OCI-LY3 (cell line): ENCODE results near the gene ANKS6.

Experiments used
- EZH2phosphoT487 ChIP-seq: fragments of 200-600 bp; shearing (Covaris generic); IDR thresholded peaks from 2 replicates; pipeline ENCODE4 v1.6.1; 2018; ENCODE audit warnings: antibody characterized with exemption, mixed run types, low read depth
- TF ChIP-seq, protein P1 (sequence below): fragments of 200-600, 300-600 bp; sonication (generic); IDR thresholded peaks from 2 replicates; pipeline ENCODE4 v1.5.1; 2014; ENCODE audit warnings: antibody characterized with exemption, low read length, low read depth

DNA sequence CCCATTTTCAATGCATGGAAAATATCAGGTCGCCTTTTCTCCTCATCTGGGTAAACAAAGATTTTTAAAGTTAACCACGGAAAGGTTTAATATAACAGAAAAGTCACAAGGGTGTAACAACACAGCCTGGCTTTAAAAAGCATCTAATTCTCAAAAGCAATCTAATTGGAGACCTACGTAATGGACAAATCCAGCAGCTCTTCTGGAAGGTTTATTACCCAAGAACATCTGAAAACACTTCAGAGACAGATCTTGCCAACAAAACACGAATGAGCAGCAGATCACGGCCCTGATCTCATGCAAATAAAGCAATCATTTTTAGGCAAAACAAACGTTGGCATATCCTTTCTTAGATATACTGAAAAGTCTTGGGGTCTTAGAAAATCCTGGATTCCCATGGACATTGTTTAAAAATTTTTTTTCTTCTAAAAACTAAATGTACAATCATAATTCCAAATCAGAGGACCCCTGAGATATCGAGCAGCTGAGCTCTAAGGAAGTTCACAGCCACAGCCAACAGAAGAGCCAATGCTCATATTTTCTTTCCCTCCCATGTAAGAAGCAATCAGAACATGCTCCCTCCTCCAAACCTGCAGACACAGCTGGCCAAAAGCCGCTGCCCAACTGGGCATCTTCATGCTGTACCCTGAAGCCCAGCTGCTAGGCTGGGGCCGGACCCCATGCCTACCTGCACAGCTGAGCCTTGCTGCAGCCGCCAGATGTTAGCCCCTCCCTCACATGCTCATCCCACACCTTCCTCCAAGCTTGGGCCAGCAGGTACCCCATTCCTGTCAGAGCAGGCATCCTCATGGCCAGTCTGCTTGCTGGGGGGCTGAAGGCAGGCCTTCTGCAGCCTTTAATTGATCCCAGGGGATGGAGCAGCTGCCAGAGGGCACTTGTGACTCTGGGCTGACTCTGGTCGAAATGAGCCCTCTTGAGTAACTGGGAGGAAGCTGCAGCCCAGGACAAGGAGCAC lies 11.2 kb downstream of the ANKS6 start:
- TF ChIP-seq, protein P1, sequence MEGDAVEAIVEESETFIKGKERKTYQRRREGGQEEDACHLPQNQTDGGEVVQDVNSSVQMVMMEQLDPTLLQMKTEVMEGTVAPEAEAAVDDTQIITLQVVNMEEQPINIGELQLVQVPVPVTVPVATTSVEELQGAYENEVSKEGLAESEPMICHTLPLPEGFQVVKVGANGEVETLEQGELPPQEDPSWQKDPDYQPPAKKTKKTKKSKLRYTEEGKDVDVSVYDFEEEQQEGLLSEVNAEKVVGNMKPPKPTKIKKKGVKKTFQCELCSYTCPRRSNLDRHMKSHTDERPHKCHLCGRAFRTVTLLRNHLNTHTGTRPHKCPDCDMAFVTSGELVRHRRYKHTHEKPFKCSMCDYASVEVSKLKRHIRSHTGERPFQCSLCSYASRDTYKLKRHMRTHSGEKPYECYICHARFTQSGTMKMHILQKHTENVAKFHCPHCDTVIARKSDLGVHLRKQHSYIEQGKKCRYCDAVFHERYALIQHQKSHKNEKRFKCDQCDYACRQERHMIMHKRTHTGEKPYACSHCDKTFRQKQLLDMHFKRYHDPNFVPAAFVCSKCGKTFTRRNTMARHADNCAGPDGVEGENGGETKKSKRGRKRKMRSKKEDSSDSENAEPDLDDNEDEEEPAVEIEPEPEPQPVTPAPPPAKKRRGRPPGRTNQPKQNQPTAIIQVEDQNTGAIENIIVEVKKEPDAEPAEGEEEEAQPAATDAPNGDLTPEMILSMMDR: no peak
- TF ChIP-seq EZH2phosphoT487: no peak
